Mesothelial cell of epicardium (in vitro differentiated cells): ENCODE results near the gene ADH4. TPM values are rescaled to one million over a fixed set of nuclear protein-coding genes. Genes with fewer than 3 reads are reported as not detected.

ENCODE experiments used
- DNase-seq, 2 experiments: peaks; one replicate each; pipeline ENCODE4 v3.0.0; 2021; ENCODE audit warnings: low spot score in 2 of 2; ENCODE audit not compliant: unreplicated experiment in 2 of 2
- H3K27ac Mint-ChIP-seq: 2 replicates; pipeline ENCODE4 v1.8.0; 2021; ENCODE audit warnings: mixed read lengths
- H3K27me3 Mint-ChIP-seq: 2 replicates; pipeline ENCODE4 v1.8.0; 2021; ENCODE audit warnings: low read depth, mixed read lengths
- H3K36me3 Mint-ChIP-seq: 2 replicates; pipeline ENCODE4 v1.8.0; 2021; ENCODE audit warnings: mixed read lengths
- H3K4me1 Mint-ChIP-seq: 2 replicates; pipeline ENCODE4 v1.8.0; 2021; ENCODE audit warnings: mixed read lengths
- H3K4me3 Mint-ChIP-seq: 2 replicates; pipeline ENCODE4 v1.8.0; 2021; ENCODE audit warnings: mild to moderate bottlenecking, moderate library complexity, mixed read lengths
- H3K9me3 Mint-ChIP-seq: 2 replicates; pipeline ENCODE4 v1.8.0; 2021; ENCODE audit warnings: mixed read lengths
- total RNA-seq: library from RNA; stranded (reverse); gene quantifications from 3 replicates; pipeline ENCODE4 v1.2.1, GENCODE V29; 2021
- TF ChIP-seq, protein P1 (sequence below): fragments of 200-600 bp; sonication (generic); IDR thresholded peaks from one replicate; pipeline ENCODE4 v1.5.0; 2021; ENCODE audit warnings: antibody characterized with exemption; ENCODE audit not compliant: unreplicated experiment

Gene ADH4
- total RNA-seq, 1 donor from 2014 or later, result not detected

DNA sequence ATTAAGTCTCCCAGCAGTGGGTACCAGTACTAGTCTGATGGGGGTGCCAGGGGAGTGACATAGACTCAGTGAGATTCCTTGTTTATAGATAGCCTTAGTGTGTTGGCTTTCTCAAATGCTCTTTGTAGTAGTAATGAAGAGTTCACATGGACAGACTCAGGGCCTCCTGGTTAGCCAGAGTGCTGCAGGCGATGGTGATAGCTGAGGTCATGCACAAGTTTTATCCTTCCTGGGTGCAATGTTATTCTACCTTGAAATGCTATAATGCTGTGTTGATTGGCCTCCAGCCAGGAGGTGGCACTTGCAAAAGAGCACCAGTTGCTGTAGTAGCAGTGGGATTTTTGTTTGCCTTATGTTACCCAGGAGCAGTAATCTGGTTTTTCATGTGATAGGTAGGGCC, 35.5 kb upstream of the ADH4 start:
- H3K4me3 Mint-ChIP-seq, result no peak overlapping the region
- TF ChIP-seq, protein P1, sequence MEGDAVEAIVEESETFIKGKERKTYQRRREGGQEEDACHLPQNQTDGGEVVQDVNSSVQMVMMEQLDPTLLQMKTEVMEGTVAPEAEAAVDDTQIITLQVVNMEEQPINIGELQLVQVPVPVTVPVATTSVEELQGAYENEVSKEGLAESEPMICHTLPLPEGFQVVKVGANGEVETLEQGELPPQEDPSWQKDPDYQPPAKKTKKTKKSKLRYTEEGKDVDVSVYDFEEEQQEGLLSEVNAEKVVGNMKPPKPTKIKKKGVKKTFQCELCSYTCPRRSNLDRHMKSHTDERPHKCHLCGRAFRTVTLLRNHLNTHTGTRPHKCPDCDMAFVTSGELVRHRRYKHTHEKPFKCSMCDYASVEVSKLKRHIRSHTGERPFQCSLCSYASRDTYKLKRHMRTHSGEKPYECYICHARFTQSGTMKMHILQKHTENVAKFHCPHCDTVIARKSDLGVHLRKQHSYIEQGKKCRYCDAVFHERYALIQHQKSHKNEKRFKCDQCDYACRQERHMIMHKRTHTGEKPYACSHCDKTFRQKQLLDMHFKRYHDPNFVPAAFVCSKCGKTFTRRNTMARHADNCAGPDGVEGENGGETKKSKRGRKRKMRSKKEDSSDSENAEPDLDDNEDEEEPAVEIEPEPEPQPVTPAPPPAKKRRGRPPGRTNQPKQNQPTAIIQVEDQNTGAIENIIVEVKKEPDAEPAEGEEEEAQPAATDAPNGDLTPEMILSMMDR, result no peak
- no peak for DNase-seq
- H3K36me3 Mint-ChIP-seq, result peaks cover 32% of the 10 kb centered on the region
- no peak overlapping the region for H3K27ac Mint-ChIP-seq
- H3K4me1 Mint-ChIP-seq, result no peaks in the 10 kb centered on the region
- H3K9me3 Mint-ChIP-seq, result peaks cover 39% of the 10 kb centered on the region
- H3K27me3 Mint-ChIP-seq, result no peaks in the 10 kb centered on the region

GRCh38 chr4:99179178-99179577, 35.1 kb upstream of the ADH4 start:
- Mint-ChIP-seq H3K36me3 (peaks cover 30% of the 10 kb centered on the region), H3K27ac (no peak overlapping the region), H3K9me3 (peaks cover 34% of the 10 kb centered on the region), H3K27me3 (no peaks in the 10 kb centered on the region), H3K4me3 (no peak overlapping the region), H3K4me1 (no peaks in the 10 kb centered on the region)
- DNase-seq, result no peak
- TF ChIP-seq, protein P1, result no peak

- no peaks in the 10 kb centered on the region for H3K27me3 Mint-ChIP-seq
- no peaks in the 10 kb centered on the region for H3K36me3 Mint-ChIP-seq
- no peaks in the 10 kb centered on the region for H3K4me1 Mint-ChIP-seq
- TF ChIP-seq, protein P1, result no peak
- H3K9me3 Mint-ChIP-seq, result peaks cover 26% of the 10 kb centered on the region
- H3K4me3 Mint-ChIP-seq, result no peak overlapping the region
- no peak for DNase-seq
- no peak overlapping the region for H3K27ac Mint-ChIP-seq
These were observed 22.4 kb upstream of the ADH4 start for GRCh38 chr4:99166544-99166943.

- H3K4me3 Mint-ChIP-seq, result no peak overlapping the region
- TF ChIP-seq, protein P1, result no peak
- H3K27ac Mint-ChIP-seq, result no peak overlapping the region
- H3K9me3 Mint-ChIP-seq, result peaks cover 26% of the 10 kb centered on the region
- DNase-seq, result no peak
- no peaks in the 10 kb centered on the region for H3K27me3 Mint-ChIP-seq
- no peaks in the 10 kb centered on the region for H3K36me3 Mint-ChIP-seq
- no peaks in the 10 kb centered on the region for H3K4me1 Mint-ChIP-seq
These were observed 21.9 kb upstream of the ADH4 start for GRCh38 chr4:99165978-99166377.

DNA sequence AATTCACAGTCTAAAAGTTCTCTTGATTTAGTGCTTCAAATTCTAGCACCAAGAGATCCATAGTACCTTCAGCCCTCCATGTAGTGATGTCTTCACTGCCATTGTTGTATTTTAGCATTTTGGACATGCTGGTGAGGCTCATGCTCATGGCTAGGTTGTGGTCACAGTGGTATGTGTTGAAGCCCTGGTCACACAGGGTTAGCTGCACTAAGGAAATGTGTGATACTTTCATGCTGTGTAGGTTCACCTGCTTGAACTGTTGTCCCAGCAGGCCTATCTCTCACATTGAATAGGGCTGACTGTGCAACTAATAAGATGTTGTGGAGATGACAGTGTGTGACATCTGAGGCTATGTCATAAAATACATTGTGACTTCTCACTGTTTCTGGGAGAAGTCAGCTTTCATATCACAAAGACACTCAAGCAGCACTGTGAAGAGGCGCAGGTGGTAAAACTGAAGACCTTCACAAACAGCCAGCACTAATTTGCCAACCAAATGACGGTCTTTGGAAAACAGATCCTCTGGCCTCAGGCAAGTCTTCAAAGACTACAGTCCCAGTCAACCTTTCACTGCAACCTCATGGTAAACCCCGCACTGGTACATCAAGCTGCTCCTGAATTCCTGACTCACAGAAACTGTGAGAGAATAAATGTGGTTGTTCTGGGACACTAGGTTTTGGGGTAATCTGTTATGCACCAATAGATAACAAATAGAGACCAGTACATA, 17.4 kb upstream of the ADH4 start:
- Mint-ChIP-seq H3K9me3 (peaks cover 6% of the 10 kb centered on the region), H3K4me1 (no peaks in the 10 kb centered on the region), H3K36me3 (no peaks in the 10 kb centered on the region), H3K27me3 (no peaks in the 10 kb centered on the region), H3K27ac (no peak overlapping the region), H3K4me3 (no peak overlapping the region)
- DNase-seq, result no peak
- TF ChIP-seq, protein P1, result no peak
